Neural cell (in vitro differentiated cells): ENCODE results near the gene LYAR.

Experiments
- CTCF ChIP-seq: fragments of 450-650 bp; IDR thresholded peaks from 2 replicates; pipeline ENCODE4 v1.5.1; 2014; ENCODE audit warnings: antibody characterized with exemption, mild to moderate bottlenecking, moderate library complexity; ENCODE audit not compliant: poor library complexity, severe bottlenecking
- EP300 ChIP-seq: fragments of 450-650 bp; conservative IDR thresholded peaks from 2 replicates; pipeline ENCODE4 v1.6.1; 2014; ENCODE audit warnings: antibody characterized with exemption, mild to moderate bottlenecking, moderate library complexity; ENCODE audit not compliant: poor library complexity, severe bottlenecking
- EZH2 ChIP-seq: fragments of 200-600, 300-800 bp; shearing (Covaris generic), sonication (generic); IDR thresholded peaks from 2 replicates; pipeline ENCODE4 v1.6.1; 2014; ENCODE audit warnings: antibody characterized with exemption, low read length, borderline replicate concordance, mild to moderate bottlenecking; ENCODE audit not compliant: insufficient read depth, poor library complexity, severe bottlenecking
- POLR2AphosphoS5 ChIP-seq: IDR thresholded peaks from 2 replicates; pipeline ENCODE4 v1.6.1; 2012
- RAD21 ChIP-seq: fragments of 450-650 bp; conservative IDR thresholded peaks from 2 replicates; pipeline ENCODE4 v1.6.1; 2014; ENCODE audit warnings: antibody characterized with exemption, mild to moderate bottlenecking, moderate library complexity
- REST ChIP-seq: IDR thresholded peaks from 2 replicates; pipeline ENCODE4 v1.6.1; 2012; ENCODE audit warnings: borderline replicate concordance

DNA sequence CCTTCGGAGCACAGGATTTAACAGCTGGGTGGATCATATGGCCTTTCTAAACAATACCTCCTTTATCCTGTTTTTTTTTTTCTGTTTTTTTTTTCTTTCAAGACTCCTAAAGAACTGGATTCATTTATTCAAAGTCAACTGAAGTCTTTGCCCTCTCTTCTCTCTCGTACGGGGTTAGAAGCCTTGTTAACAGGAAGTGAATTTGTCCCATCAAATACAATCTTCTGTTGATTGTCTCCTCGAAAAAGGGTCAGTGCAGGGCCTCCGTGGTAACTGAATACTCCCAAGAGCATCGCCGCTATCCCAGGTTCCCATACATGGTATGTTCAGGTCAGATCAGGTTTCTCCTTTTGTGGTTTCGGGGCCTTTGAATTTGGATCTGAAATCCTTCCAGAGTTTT is 40.1 kb downstream of the LYAR start:
- TF ChIP-seq CTCF (no peak), EZH2 (no peak), REST (no peak), POLR2AphosphoS5 (no peak), EP300 (no peak), RAD21 (no peak)
